ENCODE results near the gene TDRD3.
"Not testable (repeated sequence)": the region's sequence is repeated elsewhere in the genome, so short reads cannot be mapped to it uniquely, and the experiment has no call there.

Gene TDRD3

GRCh38 chr13:60398907-60399589, 2.0 kb downstream of the TDRD3 start:
- no peak for DNase-seq

GRCh38 chr13:60402022-60402421, 5.0 kb downstream of the TDRD3 start:
- DNase-seq: no peak

GRCh38 chr13:60407095-60407494, 10.1 kb downstream of the TDRD3 start:
- DNase-seq: no peak

DNA sequence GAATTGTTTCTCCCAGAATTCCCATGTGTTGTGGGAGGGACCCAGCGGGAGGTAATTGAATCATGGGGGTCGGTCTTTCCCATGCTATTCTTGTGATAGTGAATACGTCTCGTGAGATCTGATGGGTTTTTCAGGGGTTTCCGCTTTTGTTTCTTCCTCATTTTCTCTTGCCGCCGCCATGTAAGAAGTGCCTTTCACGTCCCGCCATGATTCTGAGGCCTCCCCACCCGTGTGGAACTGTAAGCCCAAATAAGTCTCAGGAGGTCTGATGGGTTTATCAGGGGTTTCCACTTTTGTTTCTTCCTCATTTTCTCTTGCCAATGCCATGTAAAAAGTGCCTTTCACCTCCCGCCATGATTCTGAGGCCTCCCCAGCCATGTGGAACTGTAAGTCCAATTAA, 10.8 kb downstream of the TDRD3 start:
- not testable (repeated sequence) for DNase-seq

DNA sequence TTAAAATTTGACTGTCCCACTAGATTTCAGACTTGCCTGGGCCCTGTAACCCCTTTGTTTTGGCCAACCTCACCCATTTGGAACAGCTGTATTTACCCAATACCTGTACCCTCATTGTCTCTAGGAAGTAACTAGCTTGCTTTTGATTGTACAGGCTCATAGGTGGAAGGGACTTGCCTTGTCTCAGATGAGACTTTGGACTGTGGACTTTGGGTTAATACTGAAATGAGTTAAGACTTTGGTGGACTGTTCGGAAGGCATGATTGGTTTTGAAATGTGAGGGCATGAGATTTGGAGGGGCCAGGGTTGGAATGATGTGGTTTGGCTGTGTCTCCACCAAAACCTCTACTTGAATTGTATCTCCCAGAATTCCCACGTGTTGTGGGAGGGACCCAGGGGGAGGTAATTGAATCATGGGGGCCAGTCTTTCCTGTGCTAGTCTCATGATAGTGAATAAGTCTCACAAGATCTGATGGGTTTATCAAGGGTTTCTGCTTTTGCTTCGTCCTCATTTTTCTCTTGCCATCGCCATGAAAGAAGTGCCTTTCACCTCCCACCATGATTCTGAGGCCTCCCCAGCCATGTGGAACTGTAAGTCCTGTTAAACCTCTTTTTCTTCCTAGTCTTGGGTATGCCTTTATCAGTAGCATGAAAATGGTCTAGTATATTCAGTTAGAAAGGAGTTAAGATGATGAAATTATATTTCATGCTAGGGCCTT, 12.7 kb downstream of the TDRD3 start:
- DNase-seq: peak; percentile 36 to 43

DNA sequence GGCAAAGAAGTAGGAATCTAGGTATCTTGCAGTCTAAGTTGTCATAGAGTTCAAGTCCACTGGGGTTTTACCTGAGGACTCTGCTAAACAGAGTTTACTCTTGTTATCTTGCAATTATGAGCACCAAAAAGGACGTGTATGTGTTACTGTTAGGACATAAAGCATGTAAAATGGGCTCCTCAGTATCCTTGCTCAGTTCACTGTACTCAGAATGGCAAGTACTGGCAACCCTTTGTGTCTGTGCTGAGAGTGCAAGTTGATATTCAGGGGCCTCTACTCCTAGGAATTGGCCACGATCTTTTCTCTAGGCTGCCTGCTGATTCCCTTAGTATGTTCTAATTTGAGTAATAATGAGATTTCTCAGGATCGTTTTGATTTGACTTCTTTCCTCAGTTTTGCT, 13.3 kb downstream of the TDRD3 start:
- DNase-seq: no peak

DNA sequence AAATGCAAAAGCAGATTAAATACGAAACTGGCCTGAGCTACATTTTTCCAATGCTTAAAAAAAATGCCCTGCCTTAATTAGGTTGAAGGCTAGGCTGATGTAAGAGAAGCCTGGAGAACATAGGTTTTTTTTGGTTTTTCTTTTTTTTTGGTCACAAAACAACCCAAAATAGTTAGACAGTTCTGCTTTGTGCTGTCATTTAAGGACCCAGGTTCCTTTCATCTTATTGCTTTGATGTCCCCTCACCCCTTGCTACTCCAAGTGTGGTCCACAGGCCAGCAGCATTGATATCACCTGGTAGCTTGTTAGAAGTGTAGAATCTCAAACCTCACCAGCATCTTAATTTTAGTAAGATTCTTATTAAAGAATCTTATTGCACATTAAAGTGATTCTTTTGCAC, 14.4 kb downstream of the TDRD3 start:
- no peak for DNase-seq

GRCh38 chr13:60411983-60412382, 15.0 kb downstream of the TDRD3 start:
- no peak for DNase-seq

DNA sequence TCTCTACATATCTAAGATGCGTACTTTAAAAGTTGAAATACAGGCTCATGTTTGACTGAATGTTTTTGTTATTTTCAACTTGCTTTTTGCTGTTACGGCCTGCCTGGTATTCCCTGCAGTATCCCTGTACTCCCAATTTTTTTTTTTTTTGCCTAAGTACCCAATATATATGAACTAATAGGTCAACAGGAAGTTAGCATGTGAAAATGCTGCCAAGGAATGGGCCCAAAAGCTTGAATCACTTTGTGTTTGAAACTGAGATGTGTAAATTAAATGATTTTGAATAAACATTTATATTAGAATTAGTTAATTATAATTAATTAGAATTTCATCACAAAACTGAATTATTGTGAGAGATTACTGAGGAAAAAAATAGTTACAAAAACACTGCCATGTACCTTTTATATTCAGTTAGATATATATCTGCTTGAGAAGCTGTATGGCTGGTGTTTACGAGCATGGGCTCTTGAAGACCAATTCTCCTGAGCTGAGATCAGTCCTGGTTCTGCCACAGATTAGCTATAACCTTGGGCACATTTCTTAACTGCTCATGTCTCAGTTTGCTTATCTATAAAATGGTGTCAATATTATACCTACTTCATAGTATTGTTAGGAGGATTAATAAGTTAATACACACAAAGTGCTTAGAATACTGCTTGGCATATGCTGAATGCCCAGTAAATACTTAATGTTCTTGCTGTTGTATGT, 16.0 kb downstream of the TDRD3 start:
- no peak for DNase-seq

DNA sequence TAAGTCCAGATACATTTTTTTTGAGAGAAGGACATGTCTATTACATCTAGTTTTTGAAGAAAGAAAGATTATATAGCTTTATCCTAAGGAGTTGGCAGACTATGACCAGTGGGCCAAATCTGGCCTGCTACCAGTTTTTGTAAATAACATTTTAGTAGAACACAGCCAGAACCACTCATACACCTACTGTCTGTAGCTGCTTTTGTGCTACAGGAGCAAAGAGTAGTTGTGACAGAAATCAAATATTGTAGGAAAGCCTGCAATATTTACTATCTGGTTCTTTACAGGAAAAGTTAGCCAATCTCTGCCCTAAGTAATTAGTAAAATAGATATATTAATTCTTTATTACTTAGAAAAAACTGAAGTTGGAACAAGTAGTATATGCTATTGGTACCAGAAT, 17.2 kb downstream of the TDRD3 start:
- DNase-seq: no peak

DNA sequence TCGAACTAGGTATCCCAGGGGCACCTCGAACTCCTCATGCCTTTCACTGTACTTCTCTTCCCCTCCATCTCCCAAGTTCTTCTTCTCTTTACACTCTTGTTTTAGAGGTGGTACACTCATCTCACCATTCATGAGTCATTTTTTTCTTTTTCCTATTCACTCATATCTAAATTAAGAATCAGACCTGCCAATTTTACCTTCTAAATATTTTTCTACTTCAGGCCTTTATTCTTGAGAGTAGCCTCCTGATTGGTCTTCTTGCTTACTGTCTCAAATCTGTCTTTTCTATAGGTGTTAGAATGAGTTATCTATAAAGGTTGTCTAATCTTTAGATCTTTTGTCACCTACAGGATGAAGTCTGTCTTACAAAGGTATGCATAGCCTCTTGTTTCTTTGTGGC, 20.7 kb downstream of the TDRD3 start:
- DNase-seq: no peak

- no peak for DNase-seq
Measured at GRCh38 chr13:60418954-60419353, 21.9 kb downstream of the TDRD3 start.

DNA sequence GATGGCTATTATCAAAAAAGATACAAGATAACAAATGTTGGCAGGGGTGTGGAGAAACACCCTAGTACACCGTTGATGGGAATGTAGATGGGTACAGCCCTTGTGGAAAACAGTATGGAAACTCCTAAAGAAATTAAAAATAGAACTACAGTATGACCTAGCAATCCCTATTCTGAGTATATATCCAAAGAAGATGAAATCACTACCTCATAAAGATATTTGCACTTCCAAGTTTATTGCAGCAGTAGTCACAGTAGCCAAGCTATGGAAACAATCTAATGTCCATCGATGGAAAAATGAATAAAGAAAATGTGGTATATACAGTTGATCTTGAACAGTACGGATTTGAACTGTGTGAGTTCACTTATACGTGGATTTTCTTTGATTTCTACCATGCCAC, 28.3 kb downstream of the TDRD3 start:
- no peak for DNase-seq

GRCh38 chr13:60426075-60426474, 29.1 kb downstream of the TDRD3 start:
- no peak for DNase-seq

DNA sequence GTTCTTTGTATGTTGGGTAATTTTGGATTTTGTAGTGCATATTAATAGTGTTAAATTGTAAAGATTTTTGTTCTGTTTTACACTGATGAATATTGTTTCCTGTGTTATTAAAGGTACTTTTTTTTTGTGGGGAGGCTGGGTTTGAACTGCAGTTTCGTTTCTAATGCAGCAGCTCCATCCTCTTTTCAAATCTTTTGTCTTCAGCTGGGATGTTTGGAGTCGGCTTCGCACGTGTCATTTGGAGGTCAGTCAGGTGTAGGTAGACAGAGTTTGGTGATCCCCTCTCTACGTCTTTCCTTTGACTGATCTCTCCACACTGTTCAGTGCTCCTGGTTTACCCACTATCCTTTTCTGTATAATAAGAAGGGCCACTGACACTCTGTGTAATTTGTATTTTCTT, 30.3 kb downstream of the TDRD3 start:
- no peak for DNase-seq

DNA sequence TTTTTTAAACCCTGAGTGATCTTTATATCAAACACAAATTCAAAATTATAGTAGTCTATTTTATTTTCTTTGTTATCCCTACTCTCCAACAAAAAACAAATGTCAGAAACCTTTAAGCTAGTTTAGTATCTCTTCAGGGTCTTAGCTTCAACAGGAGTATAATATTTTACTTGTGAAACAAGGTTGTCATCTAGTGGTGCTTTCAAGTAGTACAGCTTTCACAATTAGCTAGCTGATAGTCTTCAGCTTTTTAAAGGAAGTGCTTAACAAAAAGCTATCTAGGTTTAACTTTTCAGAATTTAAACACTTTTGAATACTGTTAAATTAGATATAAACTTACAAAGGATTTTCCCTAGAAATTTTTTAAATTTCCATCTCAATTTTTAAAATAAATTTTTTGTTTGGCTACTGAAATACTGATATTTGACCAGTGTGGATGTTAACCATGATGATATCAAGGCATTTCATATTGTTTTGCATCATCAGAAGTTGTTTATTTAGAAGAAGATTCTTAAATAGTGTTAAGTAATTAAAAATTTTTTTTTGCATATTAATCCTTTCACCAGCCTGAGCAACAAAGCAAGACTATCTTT, 34.2 kb downstream of the TDRD3 start:
- DNase-seq: peak; percentile 57 to 75

GRCh38 chr13:60433505-60433904, 36.5 kb downstream of the TDRD3 start:
- no peak for DNase-seq

- DNase-seq: no peak
Measured at GRCh38 chr13:60435762-60436374, 38.8 kb downstream of the TDRD3 start.

DNA sequence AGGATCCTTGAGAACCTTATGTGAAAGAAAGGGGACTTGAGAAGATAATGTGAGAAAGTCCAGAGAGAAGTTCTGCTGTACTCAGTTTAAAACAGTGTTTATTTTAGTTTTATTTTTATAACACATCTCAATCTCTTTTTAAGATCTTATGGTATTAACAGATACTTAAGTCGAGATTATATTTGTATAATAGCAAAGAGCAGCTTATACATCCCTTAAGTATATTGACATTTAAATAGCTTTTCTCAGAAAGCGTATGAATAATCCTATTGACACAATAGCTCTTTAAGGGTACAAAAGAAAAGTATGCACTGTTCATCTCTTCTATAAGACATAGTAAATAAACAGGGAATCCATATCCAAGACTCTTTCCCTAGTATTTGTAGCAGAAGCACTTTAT, 42.2 kb downstream of the TDRD3 start:
- no peak for DNase-seq

DNA sequence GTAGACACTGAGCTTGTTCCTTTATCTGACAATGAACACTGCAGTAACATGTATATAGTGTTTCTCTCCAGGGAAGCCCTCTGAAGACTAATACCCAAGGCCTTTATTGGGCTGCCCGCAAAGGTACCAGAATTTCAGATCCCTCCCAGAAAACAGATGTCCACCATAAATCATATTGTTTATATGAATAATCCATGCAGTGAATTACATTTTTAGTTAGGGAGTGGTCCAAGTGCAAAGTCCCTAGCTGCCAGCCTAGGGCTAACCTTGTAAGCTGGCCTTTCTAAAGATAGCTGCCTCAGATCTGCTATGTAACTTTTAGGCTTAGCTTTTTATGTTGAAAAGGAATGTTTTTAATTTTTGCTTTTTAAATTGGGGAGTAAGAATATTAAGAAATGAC, 44.7 kb downstream of the TDRD3 start:
- DNase-seq: no peak

GRCh38 chr13:60448907-60449510, 52.0 kb downstream of the TDRD3 start:
- peak; percentile 28 to 33 for DNase-seq

- no peak for DNase-seq
Measured at GRCh38 chr13:60453490-60453889, 56.5 kb downstream of the TDRD3 start.

- no peak for DNase-seq
Measured at GRCh38 chr13:60454425-60454824, 57.4 kb downstream of the TDRD3 start.
